Smooth muscle cell of the brain vasculature (primary cell): ENCODE measurements around the gene MGLL.
A peak's percentile ranks its signal among the peaks of the same experiment; 100 is the strongest.

ENCODE experiments used
- DNase-seq: peaks from one replicate; pipeline ENCODE4 v3.0.0-alpha.2; 2012; ENCODE audit warnings: low read depth, low spot score

MGLL gene

GRCh38 chr3:127789990-127790881 is 32.1 kb downstream of the MGLL start:
- DNase-seq: no peak

- DNase-seq: no peak
Measured at GRCh38 chr3:127789051-127789450, 33.3 kb downstream of the MGLL start.

GRCh38 chr3:127788451-127788909 is 33.8 kb downstream of the MGLL start:
- no peak for DNase-seq

GRCh38 chr3:127787571-127788365 is 34.5 kb downstream of the MGLL start:
- no peak for DNase-seq

- no peak for DNase-seq
Measured at GRCh38 chr3:127787071-127787490, 35.2 kb downstream of the MGLL start.

GRCh38 chr3:127786353-127787070 is 35.8 kb downstream of the MGLL start:
- no peak for DNase-seq

GRCh38 chr3:127785711-127786265 is 36.5 kb downstream of the MGLL start:
- no peak for DNase-seq

- no peak for DNase-seq
Measured at GRCh38 chr3:127784865-127785710, 37.2 kb downstream of the MGLL start.

- DNase-seq: no peak
Measured at GRCh38 chr3:127784283-127784682, 38.0 kb downstream of the MGLL start.

- DNase-seq: no peak
Measured at GRCh38 chr3:127783642-127784160, 38.6 kb downstream of the MGLL start.

GRCh38 chr3:127783166-127783565 is 39.1 kb downstream of the MGLL start:
- DNase-seq: no peak

GRCh38 chr3:127781411-127782001 is 40.8 kb downstream of the MGLL start:
- no peak for DNase-seq

GRCh38 chr3:127780536-127781400 is 41.5 kb downstream of the MGLL start:
- DNase-seq: no peak

- no peak for DNase-seq
Measured at GRCh38 chr3:127779747-127780146, 42.6 kb downstream of the MGLL start.

- DNase-seq: no peak
Measured at GRCh38 chr3:127777921-127778656, 44.2 kb downstream of the MGLL start.

GRCh38 chr3:127777332-127777731 is 45.0 kb downstream of the MGLL start:
- DNase-seq: no peak

GRCh38 chr3:127776347-127776746 is 46.0 kb downstream of the MGLL start:
- no peak for DNase-seq

GRCh38 chr3:127775398-127776109 is 46.8 kb downstream of the MGLL start:
- peak; percentile 78 for DNase-seq
